GM19438 (cell line): Measurements from ENCODE around the gene LRRFIP1.
"Not testable (repeated sequence)": the region's sequence is repeated elsewhere in the genome, so short reads cannot be mapped to it uniquely, and the experiment has no call there.

Experiments
- ATAC-seq: cut with Tn5 transposase; IDR thresholded peaks from one replicate; pipeline ENCODE4 v1.9.1; 2021; ENCODE audit warnings: low read depth; ENCODE audit not compliant: unreplicated experiment

The LRRFIP1 gene

GRCh38 chr2:237596520-237597195, 30.7 kb upstream of the LRRFIP1 start:
- ATAC-seq, result no peak

GRCh38 chr2:237597196-237598145, 29.9 kb upstream of the LRRFIP1 start:
- ATAC-seq, result no peak

GRCh38 chr2:237598468-237599208, 28.7 kb upstream of the LRRFIP1 start:
- no peak for ATAC-seq

GRCh38 chr2:237599465-237600110, 27.8 kb upstream of the LRRFIP1 start:
- ATAC-seq, result no peak

- ATAC-seq, result no peak
Measured at GRCh38 chr2:237600205-237600846, 27.1 kb upstream of the LRRFIP1 start.

- ATAC-seq, result no peak
Measured at GRCh38 chr2:237601453-237602116, 25.8 kb upstream of the LRRFIP1 start.

GRCh38 chr2:237602409-237602808, 25.0 kb upstream of the LRRFIP1 start:
- ATAC-seq, result no peak

GRCh38 chr2:237603049-237603717, 24.2 kb upstream of the LRRFIP1 start:
- ATAC-seq, result no peak

- ATAC-seq, result peak; percentile 58
Measured at GRCh38 chr2:237603718-237604362, 23.5 kb upstream of the LRRFIP1 start.

GRCh38 chr2:237604391-237604790, 23.0 kb upstream of the LRRFIP1 start:
- ATAC-seq, result no peak

- ATAC-seq, result no peak
Measured at GRCh38 chr2:237604960-237605359, 22.4 kb upstream of the LRRFIP1 start.

GRCh38 chr2:237606522-237606921, 20.9 kb upstream of the LRRFIP1 start:
- not testable (repeated sequence) for ATAC-seq

GRCh38 chr2:237612527-237613357, 14.6 kb upstream of the LRRFIP1 start:
- no peak for ATAC-seq

GRCh38 chr2:237613679-237614078, 13.7 kb upstream of the LRRFIP1 start:
- ATAC-seq, result no peak

- ATAC-seq, result no peak
Measured at GRCh38 chr2:237614151-237614720, 13.2 kb upstream of the LRRFIP1 start.

GRCh38 chr2:237615631-237616249, 11.6 kb upstream of the LRRFIP1 start:
- no peak for ATAC-seq

- ATAC-seq, result no peak
Measured at GRCh38 chr2:237616373-237616733, 11.0 kb upstream of the LRRFIP1 start.
